Fibroblast of skin of scalp (primary cell): ENCODE data around the gene PRKN.

Source experiments
- DNase-seq: peaks from one replicate; pipeline ENCODE4 v3.0.0-alpha.2; 2013

The PRKN gene

DNA sequence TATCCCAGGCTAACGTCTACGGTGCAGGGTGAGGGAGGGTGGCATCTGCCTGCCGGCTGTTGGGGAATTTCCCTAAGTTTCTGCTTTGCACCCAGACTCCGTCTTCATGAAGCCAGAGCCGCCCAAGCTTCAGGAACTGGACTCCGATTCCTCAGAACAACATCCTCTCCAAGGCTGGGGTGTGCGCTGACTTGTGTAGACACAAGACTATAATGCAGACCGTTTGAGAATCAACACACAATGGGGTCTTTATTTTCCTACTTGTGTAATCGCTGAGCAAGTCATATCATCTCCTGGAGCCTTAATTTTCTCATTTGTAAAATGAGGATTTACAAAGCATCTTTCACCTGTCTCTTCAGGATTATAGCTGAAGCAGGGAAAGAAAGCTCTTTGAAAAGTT lies 1293.2 kb downstream of the PRKN start:
- no peak for DNase-seq

DNA sequence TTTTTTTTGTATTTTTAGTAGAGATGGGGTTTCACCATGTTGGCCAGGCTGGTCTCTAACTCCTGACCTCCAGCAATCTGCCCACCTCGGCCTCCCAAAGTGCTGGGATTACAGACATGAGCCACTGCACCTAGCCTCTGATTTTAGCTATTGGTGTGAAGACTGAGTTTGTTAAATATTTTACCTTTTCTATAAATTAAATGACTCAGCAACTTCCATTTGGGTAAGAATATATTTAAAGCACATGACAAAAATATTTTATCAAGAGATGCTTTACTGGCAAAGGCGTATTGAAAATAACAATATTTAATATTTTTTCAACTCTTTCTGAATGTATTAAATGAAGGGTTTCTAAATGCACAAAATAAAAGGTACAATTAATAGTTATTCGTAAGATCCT lies 1295.0 kb downstream of the PRKN start:
- no peak for DNase-seq

- DNase-seq: no peak
Measured at GRCh38 chr6:161429921-161430490, 1297.6 kb downstream of the PRKN start.

DNA sequence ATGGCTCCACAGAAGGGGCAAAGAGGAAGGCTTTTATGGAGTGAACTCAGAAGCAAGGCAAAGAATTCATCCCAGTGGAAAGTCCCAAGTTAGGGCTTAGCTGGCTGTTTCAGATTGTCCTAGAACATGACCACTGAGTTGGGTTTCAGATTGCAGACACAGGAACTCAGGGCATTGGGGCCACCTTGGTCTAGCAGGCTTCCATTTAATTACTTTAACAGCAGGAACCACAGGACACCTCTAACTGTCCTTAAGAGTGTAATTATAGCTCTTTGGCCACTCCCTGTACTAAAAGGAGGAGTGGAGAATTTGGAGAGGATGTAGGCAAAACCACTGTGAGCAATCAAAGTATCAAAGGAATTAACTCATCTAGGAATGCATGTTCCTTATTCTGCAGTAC lies 1303.1 kb downstream of the PRKN start:
- DNase-seq: no peak

- DNase-seq: peak; percentile 64
Measured at GRCh38 chr6:161422710-161423680, 1304.6 kb downstream of the PRKN start.

DNA sequence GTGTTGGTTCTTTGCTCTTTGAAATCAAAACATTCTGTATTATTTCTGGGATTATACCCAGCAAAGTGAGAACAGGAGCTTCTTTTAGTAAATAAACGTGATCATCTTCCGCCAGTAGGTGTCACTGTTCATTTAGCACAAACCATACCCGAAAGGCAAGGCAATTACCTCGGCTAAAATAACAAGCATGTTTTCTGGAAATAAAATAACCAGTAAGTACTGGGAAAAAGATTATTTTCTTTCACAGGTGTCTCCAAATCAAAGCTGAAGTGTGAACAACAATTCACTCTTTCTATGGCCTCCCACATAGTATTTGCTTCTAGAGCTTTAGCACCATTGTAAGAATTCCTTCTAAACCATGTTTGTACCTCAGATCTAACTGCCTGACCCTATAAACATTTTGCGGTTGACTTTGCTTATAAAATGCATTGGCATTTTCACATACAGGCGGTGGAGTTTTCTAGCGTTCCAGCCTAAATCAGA lies 1309.1 kb downstream of the PRKN start:
- peak; percentile 90 for DNase-seq

- peak; percentile 99 for DNase-seq
Measured at GRCh38 chr6:161417717-161418462, 1309.7 kb downstream of the PRKN start.

DNA sequence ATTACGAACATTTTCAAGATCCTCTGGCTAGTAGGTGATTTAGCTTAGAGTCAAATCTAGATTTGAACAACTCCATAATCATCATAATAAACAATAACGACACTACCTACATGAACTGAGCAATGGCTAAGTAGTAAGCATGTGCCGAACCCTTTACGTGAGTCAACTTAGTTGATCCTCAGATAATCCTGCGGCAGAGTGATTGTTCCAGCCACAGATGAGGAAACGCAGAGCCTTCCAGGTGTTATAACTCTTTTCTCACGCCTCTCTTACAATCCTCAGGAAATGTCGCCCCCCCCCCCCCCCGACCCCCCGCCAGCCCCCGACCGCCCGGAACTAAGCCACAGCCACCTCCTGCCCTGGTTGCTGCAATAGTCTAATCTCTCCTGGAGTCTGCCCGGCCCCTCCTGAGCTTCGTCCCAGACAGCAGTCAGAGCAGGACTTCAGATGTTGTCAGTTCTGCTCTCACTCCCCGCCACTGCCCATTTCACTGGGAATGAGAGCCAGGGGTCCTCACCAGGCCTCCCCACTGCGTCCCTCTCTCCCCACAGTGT lies 1312.2 kb downstream of the PRKN start:
- no peak for DNase-seq

DNA sequence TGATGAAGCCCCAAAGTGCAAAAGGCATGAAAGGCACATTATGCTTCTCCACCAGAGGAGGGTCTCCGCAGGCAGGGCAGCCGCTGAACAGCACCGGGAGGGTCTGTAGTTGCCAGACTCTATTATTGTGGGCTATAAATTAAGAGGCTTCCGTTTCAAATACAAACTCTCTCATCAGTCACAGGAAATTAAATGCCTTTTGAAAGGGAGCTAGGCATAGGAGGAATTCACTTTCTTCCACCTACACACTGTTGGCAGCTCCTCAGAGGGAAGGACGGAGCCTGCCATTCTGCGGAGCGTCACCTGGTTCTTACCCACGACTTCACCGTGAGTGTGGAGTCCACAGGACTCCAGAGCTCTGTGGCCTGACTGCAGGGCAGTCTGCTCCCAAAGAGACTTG lies 1312.9 kb downstream of the PRKN start:
- DNase-seq: no peak

GRCh38 chr6:161414180-161414579 lies 1313.4 kb downstream of the PRKN start:
- no peak for DNase-seq

DNA sequence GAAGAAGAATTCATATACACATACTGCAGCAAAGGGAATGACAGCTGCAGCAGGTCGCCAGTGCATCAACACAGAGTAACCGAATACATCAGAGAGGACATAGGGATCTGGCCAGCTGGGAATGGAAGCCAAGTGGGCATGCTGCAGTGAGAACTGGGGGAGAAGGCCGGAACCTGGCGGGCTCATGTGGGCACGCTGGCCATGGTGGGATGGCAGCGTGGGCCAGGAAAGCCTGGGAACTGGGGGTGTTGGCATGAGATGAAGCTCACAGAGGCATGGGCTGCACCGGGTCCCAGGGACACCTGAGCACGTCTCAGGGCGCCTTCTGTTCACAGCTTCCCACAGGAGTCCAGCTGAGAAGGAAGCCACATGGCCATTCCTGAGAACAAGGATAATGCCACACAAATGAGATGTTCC lies 1314.2 kb downstream of the PRKN start:
- no peak for DNase-seq

GRCh38 chr6:161412795-161413194 lies 1314.8 kb downstream of the PRKN start:
- DNase-seq: no peak

DNA sequence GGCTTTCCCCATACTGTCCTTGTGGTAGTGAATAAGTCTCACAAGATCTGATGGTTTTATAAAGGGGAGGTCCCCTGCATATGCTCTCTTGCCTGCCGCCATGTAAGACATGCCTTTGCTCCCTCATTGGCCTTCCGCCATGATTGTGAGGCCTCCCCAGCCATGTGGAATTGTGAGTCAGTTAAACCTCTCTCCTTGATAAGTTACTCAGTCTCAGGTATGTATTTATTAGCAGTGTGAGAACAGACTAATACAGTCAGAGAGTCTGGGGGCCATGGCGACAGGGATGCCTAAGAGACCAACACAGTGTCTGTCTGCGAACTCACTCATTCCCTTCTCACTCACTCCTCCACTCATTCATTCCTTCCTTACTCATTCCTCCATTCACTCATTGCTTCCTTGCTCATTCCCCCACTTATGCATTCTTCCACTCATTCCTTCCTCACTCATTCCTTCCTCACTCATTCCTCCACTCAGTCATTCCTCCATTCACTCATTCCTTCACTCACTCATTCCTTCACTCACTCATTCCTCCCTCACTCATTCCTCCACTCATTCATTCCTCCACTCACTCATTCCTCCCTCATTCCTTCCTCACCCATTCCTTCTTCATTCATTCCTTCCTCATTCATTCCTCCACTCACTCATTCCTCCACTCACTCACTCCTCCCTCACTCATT lies 1316.2 kb downstream of the PRKN start:
- peak; percentile 53 for DNase-seq

- no peak for DNase-seq
Measured at GRCh38 chr6:161410736-161411135, 1316.8 kb downstream of the PRKN start.

GRCh38 chr6:161410076-161410475 lies 1317.5 kb downstream of the PRKN start:
- DNase-seq: no peak

DNA sequence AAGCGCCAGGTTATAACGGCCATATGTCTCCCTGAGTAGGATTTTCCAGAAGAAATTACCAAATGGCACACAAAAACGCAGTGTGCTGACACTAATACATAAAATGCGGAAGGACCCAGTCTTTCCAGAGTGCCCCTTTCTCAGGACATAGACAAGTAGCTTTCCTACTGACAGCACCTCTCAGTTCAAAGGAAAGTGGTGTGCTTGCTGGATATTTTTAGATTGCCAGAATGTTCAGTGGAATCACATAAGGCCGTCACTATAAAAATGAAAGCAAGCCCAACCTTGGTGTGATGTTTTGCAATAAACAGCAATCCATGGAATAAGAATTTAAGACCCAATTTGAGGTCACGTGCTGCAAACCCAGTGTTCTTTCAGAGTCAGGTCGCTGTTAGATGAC lies 1318.2 kb downstream of the PRKN start:
- no peak for DNase-seq

DNA sequence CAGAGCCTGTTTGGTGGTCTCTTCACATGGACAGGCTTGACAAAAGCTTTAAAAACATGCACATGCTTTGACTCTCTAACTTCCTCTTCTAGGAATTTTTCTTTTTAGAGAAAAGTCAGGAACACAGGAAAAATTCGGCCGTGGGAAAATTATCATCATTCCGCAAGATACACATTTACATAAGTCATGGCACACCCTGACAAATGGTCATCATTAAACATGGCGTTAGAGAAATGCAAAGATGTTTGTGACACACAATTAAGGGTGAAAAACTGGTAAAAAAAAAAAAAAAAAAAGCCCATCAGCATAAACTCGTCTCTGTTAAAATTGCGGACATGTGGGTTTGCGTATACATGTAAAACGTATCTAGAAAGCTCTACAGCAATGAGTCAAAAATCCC lies 1319.5 kb downstream of the PRKN start:
- DNase-seq: no peak

- DNase-seq: peak; percentile 69
Measured at GRCh38 chr6:161407581-161407980, 1320.0 kb downstream of the PRKN start.

DNA sequence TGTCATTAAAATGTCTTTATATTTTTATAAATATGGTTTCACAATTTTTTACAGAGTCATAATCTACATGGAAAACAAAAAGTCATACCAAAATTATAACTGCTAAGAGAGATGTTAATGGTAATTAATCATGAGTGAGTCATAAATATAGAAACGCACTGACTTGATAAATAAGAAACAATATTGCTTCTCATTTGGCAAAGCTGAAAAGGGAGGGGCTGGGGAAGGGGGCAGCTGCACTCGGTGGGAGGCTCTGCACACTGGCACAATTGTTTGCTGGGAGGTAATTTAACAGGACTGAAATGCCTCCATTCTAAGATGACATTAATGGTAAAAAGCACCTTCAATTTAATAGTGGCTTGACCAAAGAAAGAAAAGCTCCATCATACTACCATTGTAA lies 1320.5 kb downstream of the PRKN start:
- no peak for DNase-seq

GRCh38 chr6:161406646-161407045 lies 1320.9 kb downstream of the PRKN start:
- peak; percentile 96 for DNase-seq

DNA sequence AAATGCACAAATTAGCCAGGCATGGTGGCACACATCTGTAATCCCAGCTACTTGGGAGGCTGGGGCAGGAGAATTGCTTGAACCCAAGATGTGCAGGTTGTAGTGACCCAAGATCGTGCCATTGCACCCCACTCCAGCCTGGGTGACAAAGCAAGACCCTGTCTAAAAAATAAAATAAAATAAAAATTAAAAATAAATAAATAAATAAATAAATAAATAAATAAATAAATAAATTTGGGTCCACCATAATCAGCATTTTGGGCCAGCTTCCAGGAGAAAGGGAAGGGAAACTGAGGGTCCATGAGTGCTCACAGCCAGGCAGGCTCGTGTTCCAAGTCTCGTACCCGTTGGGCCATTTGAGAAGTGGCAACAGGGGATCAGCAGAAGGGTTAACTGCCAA lies 1322.1 kb downstream of the PRKN start:
- DNase-seq: no peak

GRCh38 chr6:161403717-161404116 lies 1323.8 kb downstream of the PRKN start:
- DNase-seq: no peak
